D721Med (cell line): ENCODE measurements around the gene INSL4.

Source experiments
- DNase-seq: peaks from one replicate; pipeline ENCODE4 v3.0.0; 2011; ENCODE audit warnings: low spot score; ENCODE audit not compliant: insufficient read length
- FAIRE-seq: peaks from 2 replicates; lab custom pipeline; 2011; peaks lifted over from hg19 to GRCh38; lab: Jason Lieb, UNC
- TF ChIP-seq, protein P1 (sequence below): IDR thresholded peaks from 2 replicates; pipeline ENCODE4 v1.5.1; 2012; ENCODE audit warnings: mild to moderate bottlenecking, control low read depth; ENCODE audit not compliant: insufficient read depth; ENCODE audit errors: missing control alignments

The INSL4 gene

DNA sequence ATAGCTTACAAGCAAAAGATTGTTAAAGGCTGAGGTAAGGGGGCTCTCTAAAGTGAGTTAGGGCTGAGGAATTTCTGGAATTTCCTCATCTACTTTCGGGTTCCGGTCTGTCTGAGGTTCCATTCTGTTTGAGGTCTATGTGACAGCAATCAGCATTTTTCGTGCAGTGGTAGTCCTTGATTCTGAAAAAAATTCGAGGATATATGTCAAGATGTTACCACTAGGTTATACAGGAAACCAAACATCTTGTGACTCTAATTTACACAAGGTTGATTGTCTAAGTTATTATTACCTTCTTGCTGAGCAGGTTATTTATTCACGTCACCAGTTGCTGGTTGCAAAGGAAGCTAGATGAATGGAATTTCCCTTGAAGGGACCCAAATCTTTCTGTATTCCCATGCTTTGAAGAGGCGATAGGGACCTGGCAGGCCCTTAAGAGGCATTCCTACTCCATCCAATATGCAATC is 38.1 kb downstream of the INSL4 start:
- DNase-seq (no peak), FAIRE-seq (no peak)

DNA sequence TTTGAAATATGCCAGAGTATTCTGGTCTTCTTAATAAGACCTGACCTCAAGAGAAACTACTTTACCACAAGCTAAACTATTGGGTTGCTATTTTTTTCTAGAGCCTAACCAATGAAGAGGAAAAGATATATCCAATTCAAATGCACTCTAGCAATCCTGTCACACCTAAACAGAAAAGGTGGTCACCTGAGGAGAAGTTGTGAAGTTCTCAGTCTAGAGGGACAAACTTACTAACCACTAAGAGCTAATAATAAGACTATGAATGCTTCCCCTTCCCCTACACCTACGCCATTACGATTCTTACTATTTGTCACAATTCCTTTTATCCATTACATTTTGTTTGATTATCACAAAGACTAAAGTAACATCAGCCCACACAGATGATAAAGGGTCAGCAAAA is 43.6 kb downstream of the INSL4 start:
- no peak for FAIRE-seq
- DNase-seq = no peak
- TF ChIP-seq, protein P1, sequence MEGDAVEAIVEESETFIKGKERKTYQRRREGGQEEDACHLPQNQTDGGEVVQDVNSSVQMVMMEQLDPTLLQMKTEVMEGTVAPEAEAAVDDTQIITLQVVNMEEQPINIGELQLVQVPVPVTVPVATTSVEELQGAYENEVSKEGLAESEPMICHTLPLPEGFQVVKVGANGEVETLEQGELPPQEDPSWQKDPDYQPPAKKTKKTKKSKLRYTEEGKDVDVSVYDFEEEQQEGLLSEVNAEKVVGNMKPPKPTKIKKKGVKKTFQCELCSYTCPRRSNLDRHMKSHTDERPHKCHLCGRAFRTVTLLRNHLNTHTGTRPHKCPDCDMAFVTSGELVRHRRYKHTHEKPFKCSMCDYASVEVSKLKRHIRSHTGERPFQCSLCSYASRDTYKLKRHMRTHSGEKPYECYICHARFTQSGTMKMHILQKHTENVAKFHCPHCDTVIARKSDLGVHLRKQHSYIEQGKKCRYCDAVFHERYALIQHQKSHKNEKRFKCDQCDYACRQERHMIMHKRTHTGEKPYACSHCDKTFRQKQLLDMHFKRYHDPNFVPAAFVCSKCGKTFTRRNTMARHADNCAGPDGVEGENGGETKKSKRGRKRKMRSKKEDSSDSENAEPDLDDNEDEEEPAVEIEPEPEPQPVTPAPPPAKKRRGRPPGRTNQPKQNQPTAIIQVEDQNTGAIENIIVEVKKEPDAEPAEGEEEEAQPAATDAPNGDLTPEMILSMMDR = no peak

More for the DNA sequence above, 38.1 kb downstream of the INSL4 start:
- TF ChIP-seq, protein P1 = no peak

DNA sequence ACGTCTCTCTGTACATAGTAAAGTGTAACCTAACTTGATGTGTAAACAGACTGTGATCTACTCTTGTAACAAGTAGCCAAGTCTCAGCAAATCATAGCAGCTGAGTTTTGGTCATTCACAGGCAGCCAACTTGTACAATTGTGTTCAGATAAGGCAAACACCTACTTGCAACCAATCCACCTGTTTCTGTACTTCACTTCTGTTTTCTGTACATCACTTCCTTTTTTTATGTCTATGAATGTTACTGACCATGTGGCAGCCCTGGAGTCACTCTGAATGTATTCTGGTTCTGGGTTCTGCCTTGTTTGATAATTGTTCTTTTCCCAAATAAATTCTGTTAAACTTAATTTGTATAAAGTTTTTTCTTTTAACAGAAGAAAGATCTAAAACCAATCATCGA is 47.3 kb downstream of the INSL4 start:
- DNase-seq (no peak), FAIRE-seq (no peak)

More for the DNA sequence above, 47.3 kb downstream of the INSL4 start:
- TF ChIP-seq, protein P1 = no peak
